OCI-LY3 (cell line): ENCODE measurements around the gene NUTF2.

Experiments
- H2AFZ ChIP-seq: fragments of 200-600, 300-600 bp; shearing (Covaris generic); 2 replicates; pipeline ENCODE4 v1.6.0; 2014; ENCODE audit warnings: antibody characterized with exemption, low read depth, low read length
- H3K27ac ChIP-seq: fragments of 200-600, 300-600 bp; sonication (generic); 2 replicates; pipeline ENCODE4 v1.5.1; 2014; ENCODE audit warnings: mild to moderate bottlenecking, low read length, moderate library complexity, mixed read lengths
- H3K27me3 ChIP-seq: fragments of 200-600, 300-600 bp; sonication (generic); 2 replicates; pipeline ENCODE4 v1.6.1; 2014; ENCODE audit warnings: low read depth, low read length, mixed read lengths
- H3K36me3 ChIP-seq: fragments of 200-600, 300-600 bp; sonication (generic); replicated peaks from 2 replicates; pipeline ENCODE3; 2014; ENCODE audit warnings: low read depth, low read length, mixed read lengths
- H3K4me1 ChIP-seq: fragments of 300-600, 200-600 bp; sonication (generic); 2 replicates; pipeline ENCODE4 v1.6.1; 2014; ENCODE audit warnings: low read length, mixed read lengths
- H3K4me2 ChIP-seq: fragments of 200-600, 300-600 bp; sonication (generic); 2 replicates; pipeline ENCODE4 v1.6.1; 2014; ENCODE audit warnings: low read length, mixed read lengths
- H3K4me3 ChIP-seq: fragments of 300-600, 200-600 bp; sonication (generic); 2 replicates; pipeline ENCODE4 v1.5.1; 2014; ENCODE audit warnings: antibody characterized with exemption, mild to moderate bottlenecking, low read length, moderate library complexity
- H3K79me2 ChIP-seq: fragments of 300-600, 200-600 bp; shearing (Covaris generic); 2 replicates; pipeline ENCODE4 v1.6.1; 2014; ENCODE audit warnings: mild to moderate bottlenecking, low read length, mixed read lengths
- H3K9ac ChIP-seq: fragments of 300-600, 200-600 bp; shearing (Covaris generic); 2 replicates; pipeline ENCODE4 v1.6.0; 2014; ENCODE audit warnings: mild to moderate bottlenecking, low read length, moderate library complexity
- H3K9me3 ChIP-seq: fragments of 200-600, 300-600 bp; shearing (Covaris generic); 2 replicates; pipeline ENCODE4 v1.6.1; 2014; ENCODE audit warnings: low read length, mixed read lengths; ENCODE audit not compliant: insufficient read depth
- H4K20me1 ChIP-seq: fragments of 200-600, 300-600 bp; sonication (generic); 2 replicates; pipeline ENCODE4 v1.6.1; 2016; ENCODE audit warnings: low read length, mixed read lengths; ENCODE audit not compliant: insufficient read depth
- EZH2phosphoT487 ChIP-seq: fragments of 200-600 bp; shearing (Covaris generic); IDR thresholded peaks from 2 replicates; pipeline ENCODE4 v1.6.1; 2018; ENCODE audit warnings: antibody characterized with exemption, mixed run types, low read depth
- TF ChIP-seq, protein P1 (sequence below): fragments of 200-600, 300-600 bp; sonication (generic); IDR thresholded peaks from 2 replicates; pipeline ENCODE4 v1.5.1; 2014; ENCODE audit warnings: antibody characterized with exemption, low read length, low read depth

NUTF2 gene

DNA sequence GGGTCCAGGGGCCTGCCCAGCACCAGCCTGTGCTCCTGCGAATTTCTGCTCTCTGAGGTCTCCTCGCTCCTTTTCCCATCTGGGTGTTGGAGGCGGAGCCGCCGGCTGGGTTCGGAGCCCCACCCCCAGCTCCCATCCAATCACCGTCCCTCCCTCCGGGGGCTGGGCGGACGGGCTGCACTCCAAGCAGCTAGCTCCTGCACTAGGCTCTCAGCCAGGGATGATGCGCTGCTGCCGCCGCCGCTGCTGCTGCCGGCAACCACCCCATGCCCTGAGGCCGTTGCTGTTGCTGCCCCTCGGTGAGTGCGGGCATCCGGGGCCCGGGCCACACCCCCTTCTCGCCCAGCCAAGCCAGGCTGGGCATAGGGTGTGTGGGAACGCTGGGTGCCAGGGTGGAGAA, 38.0 kb downstream of the NUTF2 start, which contains the start of gene NRN1L:
Gene NRN1L (plus strand): TSS at position 202 of the 400 bp plus-strand sequence. CDS start 19 bp downstream, at position 221.
- Histone ChIP-seq H4K20me1 (no peaks in the 10 kb centered on the region), H3K4me2 (no peak within 1 kb of the TSS), H3K36me3 (peaks cover 34% of the 10 kb centered on the region), H2AFZ (no peak within 1 kb of the TSS), H3K4me1 (no peaks in the 10 kb centered on the region), H3K9ac (no peak within 1 kb of the TSS), H3K27ac (no peak within 1 kb of the TSS), H3K9me3 (no peaks in the 10 kb centered on the region), H3K4me3 (no peak within 1 kb of the TSS), H3K27me3 (no peaks in the 10 kb centered on the region), H3K79me2 (no peaks in the 10 kb centered on the region)
- no peak for TF ChIP-seq EZH2phosphoT487
- TF ChIP-seq, protein P1, sequence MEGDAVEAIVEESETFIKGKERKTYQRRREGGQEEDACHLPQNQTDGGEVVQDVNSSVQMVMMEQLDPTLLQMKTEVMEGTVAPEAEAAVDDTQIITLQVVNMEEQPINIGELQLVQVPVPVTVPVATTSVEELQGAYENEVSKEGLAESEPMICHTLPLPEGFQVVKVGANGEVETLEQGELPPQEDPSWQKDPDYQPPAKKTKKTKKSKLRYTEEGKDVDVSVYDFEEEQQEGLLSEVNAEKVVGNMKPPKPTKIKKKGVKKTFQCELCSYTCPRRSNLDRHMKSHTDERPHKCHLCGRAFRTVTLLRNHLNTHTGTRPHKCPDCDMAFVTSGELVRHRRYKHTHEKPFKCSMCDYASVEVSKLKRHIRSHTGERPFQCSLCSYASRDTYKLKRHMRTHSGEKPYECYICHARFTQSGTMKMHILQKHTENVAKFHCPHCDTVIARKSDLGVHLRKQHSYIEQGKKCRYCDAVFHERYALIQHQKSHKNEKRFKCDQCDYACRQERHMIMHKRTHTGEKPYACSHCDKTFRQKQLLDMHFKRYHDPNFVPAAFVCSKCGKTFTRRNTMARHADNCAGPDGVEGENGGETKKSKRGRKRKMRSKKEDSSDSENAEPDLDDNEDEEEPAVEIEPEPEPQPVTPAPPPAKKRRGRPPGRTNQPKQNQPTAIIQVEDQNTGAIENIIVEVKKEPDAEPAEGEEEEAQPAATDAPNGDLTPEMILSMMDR: no peak

DNA sequence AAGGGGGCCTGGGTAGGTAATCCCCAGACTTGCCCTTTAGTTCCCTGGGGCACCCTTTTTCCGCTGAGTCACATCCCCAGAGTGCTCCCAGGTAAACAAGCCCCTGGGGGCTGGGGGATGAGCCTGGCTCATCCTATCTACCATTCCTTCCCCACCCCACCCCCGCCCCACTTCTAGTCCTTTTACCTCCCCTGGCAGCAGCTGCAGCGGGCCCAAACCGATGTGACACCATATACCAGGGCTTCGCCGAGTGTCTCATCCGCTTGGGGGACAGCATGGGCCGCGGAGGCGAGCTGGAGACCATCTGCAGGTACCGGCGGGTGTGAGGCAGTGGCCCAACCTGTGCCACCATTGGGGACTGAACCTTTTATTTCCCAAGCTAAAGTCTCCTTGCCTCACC, 38.8 kb downstream of the NUTF2 start:
- TF ChIP-seq EZH2phosphoT487: no peak
- TF ChIP-seq, protein P1: no peak
- H3K9me3 ChIP-seq: no peaks in the 10 kb centered on the region
- H3K9ac ChIP-seq: no peak overlapping the region
- peaks cover 28% of the 10 kb centered on the region for H3K36me3 ChIP-seq
- no peak overlapping the region for H2AFZ ChIP-seq
- no peaks in the 10 kb centered on the region for H3K79me2 ChIP-seq
- no peak overlapping the region for H3K27ac ChIP-seq
- H3K4me1 ChIP-seq: no peaks in the 10 kb centered on the region
- H3K4me2 ChIP-seq: no peak overlapping the region
- no peaks in the 10 kb centered on the region for H4K20me1 ChIP-seq
- no peaks in the 10 kb centered on the region for H3K27me3 ChIP-seq
- H3K4me3 ChIP-seq: no peak overlapping the region

DNA sequence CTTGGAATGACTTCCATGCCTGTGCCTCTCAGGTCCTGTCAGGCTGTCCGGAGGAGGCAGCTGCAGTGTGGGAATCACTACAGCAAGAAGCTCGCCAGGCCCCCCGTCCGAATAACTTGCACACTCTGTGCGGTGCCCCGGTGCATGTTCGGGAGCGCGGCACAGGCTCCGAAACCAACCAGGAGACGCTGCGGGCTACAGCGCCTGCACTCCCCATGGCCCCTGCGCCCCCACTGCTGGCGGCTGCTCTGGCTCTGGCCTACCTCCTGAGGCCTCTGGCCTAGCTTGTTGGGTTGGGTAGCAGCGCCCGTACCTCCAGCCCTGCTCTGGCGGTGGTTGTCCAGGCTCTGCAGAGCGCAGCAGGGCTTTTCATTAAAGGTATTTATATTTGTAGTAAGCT, 39.2 kb downstream of the NUTF2 start:
- Histone ChIP-seq H3K27me3 (no peaks in the 10 kb centered on the region), H2AFZ (no peak overlapping the region), H3K4me2 (no peak overlapping the region), H3K36me3 (peaks cover 24% of the 10 kb centered on the region), H4K20me1 (no peaks in the 10 kb centered on the region), H3K27ac (no peak overlapping the region), H3K9ac (no peak overlapping the region), H3K9me3 (no peaks in the 10 kb centered on the region), H3K79me2 (no peaks in the 10 kb centered on the region), H3K4me3 (no peak overlapping the region), H3K4me1 (no peaks in the 10 kb centered on the region)
- TF ChIP-seq EZH2phosphoT487: no peak
- TF ChIP-seq, protein P1: no peak

DNA sequence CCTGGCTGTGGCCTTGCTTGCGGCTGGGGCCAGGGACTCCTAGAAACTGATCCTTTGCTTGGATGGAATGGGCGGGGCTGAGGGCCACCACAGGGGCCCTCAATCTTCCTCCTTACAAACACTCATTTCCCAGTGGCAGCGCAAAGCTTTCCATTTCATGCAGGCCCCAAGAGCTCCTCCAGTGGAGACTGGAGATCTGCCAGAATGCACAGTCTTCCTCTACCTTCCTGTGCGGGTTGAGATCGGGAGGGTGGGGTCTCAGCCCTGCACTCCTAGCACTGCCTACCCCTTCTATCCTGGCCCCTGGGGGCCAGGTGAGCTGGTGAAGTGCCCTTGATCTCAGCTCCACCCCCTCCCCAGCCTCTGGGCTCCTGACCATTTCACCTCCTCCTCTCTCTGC, 39.7 kb downstream of the NUTF2 start:
- Histone ChIP-seq H3K4me1 (no peaks in the 10 kb centered on the region), H3K4me2 (no peak overlapping the region), H3K9me3 (no peaks in the 10 kb centered on the region), H3K27ac (no peak overlapping the region), H3K79me2 (no peaks in the 10 kb centered on the region), H4K20me1 (no peaks in the 10 kb centered on the region), H3K27me3 (no peaks in the 10 kb centered on the region), H3K4me3 (no peak overlapping the region), H3K9ac (no peak overlapping the region), H2AFZ (no peak overlapping the region), H3K36me3 (peaks cover 20% of the 10 kb centered on the region)
- TF ChIP-seq, protein P1: no peak
- no peak for TF ChIP-seq EZH2phosphoT487
